Neural progenitor cell (in vitro differentiated cells): Measurements from ENCODE around the gene ADCY9.

ENCODE experiments used
- EZH2 ChIP-seq: fragments of 200-600 bp; sonication (generic); IDR thresholded peaks from 2 replicates; pipeline ENCODE4 v1.6.1; 2017; ENCODE audit warnings: antibody characterized with exemption, mild to moderate bottlenecking, moderate library complexity
- TF ChIP-seq, protein P1 (sequence below): fragments of 200-600 bp; sonication (generic); IDR thresholded peaks from 2 replicates; pipeline ENCODE4 v1.5.1; 2017; ENCODE audit warnings: antibody characterized with exemption, mild to moderate bottlenecking

DNA sequence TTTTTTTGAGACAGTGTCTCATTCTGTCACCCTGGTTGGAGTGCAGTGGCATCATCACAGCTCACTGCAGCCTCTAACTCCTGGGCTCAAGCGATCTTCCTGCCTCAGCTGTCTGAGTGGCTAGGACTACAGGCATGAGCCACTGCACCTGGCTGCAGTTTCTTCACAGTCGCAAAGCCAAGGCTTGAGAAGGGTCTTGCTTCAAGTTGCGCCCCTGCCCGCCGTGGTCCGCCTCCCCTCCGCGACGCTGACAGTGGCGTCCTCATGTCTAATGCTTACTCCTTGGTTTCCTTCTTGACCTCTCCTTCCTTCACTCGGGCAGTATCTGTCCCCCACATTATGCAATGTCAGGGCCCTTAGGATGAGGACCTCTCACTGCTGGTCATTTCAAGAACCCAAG is 112.7 kb downstream of the ADCY9 start:
- TF ChIP-seq, protein P1, sequence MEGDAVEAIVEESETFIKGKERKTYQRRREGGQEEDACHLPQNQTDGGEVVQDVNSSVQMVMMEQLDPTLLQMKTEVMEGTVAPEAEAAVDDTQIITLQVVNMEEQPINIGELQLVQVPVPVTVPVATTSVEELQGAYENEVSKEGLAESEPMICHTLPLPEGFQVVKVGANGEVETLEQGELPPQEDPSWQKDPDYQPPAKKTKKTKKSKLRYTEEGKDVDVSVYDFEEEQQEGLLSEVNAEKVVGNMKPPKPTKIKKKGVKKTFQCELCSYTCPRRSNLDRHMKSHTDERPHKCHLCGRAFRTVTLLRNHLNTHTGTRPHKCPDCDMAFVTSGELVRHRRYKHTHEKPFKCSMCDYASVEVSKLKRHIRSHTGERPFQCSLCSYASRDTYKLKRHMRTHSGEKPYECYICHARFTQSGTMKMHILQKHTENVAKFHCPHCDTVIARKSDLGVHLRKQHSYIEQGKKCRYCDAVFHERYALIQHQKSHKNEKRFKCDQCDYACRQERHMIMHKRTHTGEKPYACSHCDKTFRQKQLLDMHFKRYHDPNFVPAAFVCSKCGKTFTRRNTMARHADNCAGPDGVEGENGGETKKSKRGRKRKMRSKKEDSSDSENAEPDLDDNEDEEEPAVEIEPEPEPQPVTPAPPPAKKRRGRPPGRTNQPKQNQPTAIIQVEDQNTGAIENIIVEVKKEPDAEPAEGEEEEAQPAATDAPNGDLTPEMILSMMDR = no peak
- TF ChIP-seq EZH2 = no peak
